ENCODE results near the gene ACO2. TPM values are rescaled to one million over a fixed set of nuclear protein-coding genes. Genes with fewer than 3 reads are reported as not detected.

ACO2 gene
- total RNA-seq, 4 donors from 2014 or later, result 115 to 227 (median 132) TPM

- WGBS, 2 donors (ENCODE audit: low coverage in 1 of 2), result 77% methylated on average over 7 of the region's 13 CpGs; no CpG with 5 or more reads in 1 of the 2 donors
- no peak for TF ChIP-seq POLR2AphosphoS5 (IDR thresholded peaks at IDR 0.05)
- no peak for TF ChIP-seq EP300 (IDR thresholded peaks at IDR 0.05)
- no peak for TF ChIP-seq CTCF (IDR thresholded peaks at IDR 0.05)
- TF ChIP-seq POLR2A (IDR thresholded peaks at IDR 0.05), result no peak
- Histone ChIP-seq H3K27me3 (no peaks in the 10 kb centered on the region), H3K27ac (peak overlapping the region; percentile 91 to 97 (median 93)), H3K4me1 (peaks cover 7 to 50% (median 31%) of the 10 kb centered on the region in 3 donors), H3K9me3 (no peaks in the 10 kb centered on the region), H3K36me3 (peaks cover 0 to 74% of the 10 kb centered on the region in 2 donors), H3K4me3 (no peak overlapping the region)
- ATAC-seq, result no peak
Observed at GRCh38 chr22:41525450-41526225, 56.7 kb downstream of the ACO2 start.

GRCh38 chr22:41526226-41526829 is 57.4 kb downstream of the ACO2 start:
- peak overlapping the region; percentile 91 to 97 (median 93) for H3K27ac ChIP-seq
- no peaks in the 10 kb centered on the region for H3K27me3 ChIP-seq
- H3K4me1 ChIP-seq, result peaks cover 7 to 50% (median 31%) of the 10 kb centered on the region in 3 donors
- ATAC-seq, result no peak
- no peak overlapping the region for H3K4me3 ChIP-seq
- no peaks in the 10 kb centered on the region for H3K9me3 ChIP-seq
- peaks cover 0 to 81% of the 10 kb centered on the region in 2 donors for H3K36me3 ChIP-seq
- TF ChIP-seq EP300 (IDR thresholded peaks at IDR 0.05) (no peak), CTCF (IDR thresholded peaks at IDR 0.05) (no peak), POLR2A (IDR thresholded peaks at IDR 0.05) (no peak), POLR2AphosphoS5 (IDR thresholded peaks at IDR 0.05) (no peak)
- WGBS, 2 donors (ENCODE audit: low coverage in 1 of 2), result 21% methylated on average over 4 of the region's 12 CpGs; no CpG with 5 or more reads in 1 of the 2 donors

- H3K9me3 ChIP-seq, result no peaks in the 10 kb centered on the region
- H3K36me3 ChIP-seq, result peaks cover 0 to 88% of the 10 kb centered on the region in 2 donors
- WGBS, 2 donors (ENCODE audit: low coverage in 1 of 2), result 66% methylated on average over 4 of the region's 32 CpGs; no CpG with 5 or more reads in 1 of the 2 donors
- peak overlapping the region; percentile 91 to 97 (median 93) for H3K27ac ChIP-seq
- no peak overlapping the region for H3K4me3 ChIP-seq
- no peaks in the 10 kb centered on the region for H3K27me3 ChIP-seq
- TF ChIP-seq POLR2A (IDR thresholded peaks at IDR 0.05) (no peak), POLR2AphosphoS5 (IDR thresholded peaks at IDR 0.05) (peak; percentile 3), CTCF (IDR thresholded peaks at IDR 0.05) (peak in 3 of 4 experiments; percentile 85 to 95 (median 88))
- peak; percentile 23 for ATAC-seq
- peaks cover 7 to 58% (median 31%) of the 10 kb centered on the region in 3 donors for H3K4me1 ChIP-seq
Observed at GRCh38 chr22:41526830-41527799, 58.2 kb downstream of the ACO2 start.

GRCh38 chr22:41528132-41528766 is 59.3 kb downstream of the ACO2 start:
- TF ChIP-seq CTCF (IDR thresholded peaks at IDR 0.05) (no peak), POLR2AphosphoS5 (IDR thresholded peaks at IDR 0.05) (no peak), POLR2A (IDR thresholded peaks at IDR 0.05) (no peak), EP300 (IDR thresholded peaks at IDR 0.05) (no peak)
- Histone ChIP-seq H3K27me3 (no peaks in the 10 kb centered on the region), H3K36me3 (peaks cover 0 to 89% of the 10 kb centered on the region in 2 donors), H3K9me3 (no peaks in the 10 kb centered on the region), H3K27ac (peak overlapping the region in 3 of 4 donors; percentile 37 to 93 (median 91)), H3K4me3 (no peak overlapping the region), H3K4me1 (peaks cover 7 to 60% (median 32%) of the 10 kb centered on the region in 3 donors)
- no peak for ATAC-seq
- 95% methylated on average over 4 of the region's 16 CpGs; no CpG with 5 or more reads in 1 of the 2 donors for WGBS, 2 donors (ENCODE audit: low coverage in 1 of 2)
